ENCODE data around the gene FIGLA.
"Not testable (repeated sequence)": the region's sequence is repeated elsewhere in the genome, so short reads cannot be mapped to it uniquely, and the experiment has no call there.

The FIGLA gene

DNA sequence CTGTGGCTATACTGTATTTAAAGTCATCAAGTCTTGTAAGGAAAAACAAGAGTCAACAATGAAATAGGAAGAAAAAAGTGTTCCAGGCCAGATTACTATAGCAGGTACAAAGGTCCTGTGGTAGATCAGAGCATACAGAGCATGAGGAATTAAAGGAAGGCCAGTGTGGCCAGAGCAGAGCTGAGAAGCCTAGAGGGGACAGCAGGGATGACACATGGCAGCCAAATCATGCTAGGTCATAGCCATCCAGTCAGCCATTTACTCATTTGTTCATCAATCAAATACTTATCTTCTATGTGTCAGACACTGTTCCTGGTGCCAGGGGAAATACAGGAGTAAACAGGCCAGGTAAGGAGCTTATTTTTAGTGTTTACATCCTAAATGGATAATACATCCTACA, 46.8 kb downstream of the FIGLA start:
- Histone ChIP-seq H3K9ac (ENCODE audit: low read depth, low read length) (no peak overlapping the region), H3K4me3 (ENCODE audit: low read depth, low read length) (no peak overlapping the region), H3K27ac (ENCODE audit: low read depth, low read length) (no peak overlapping the region), H3K9me3 (ENCODE audit: control insufficient read depth, insufficient read depth, low read length) (no peaks in the 10 kb centered on the region), H3K36me3 (ENCODE audit: control insufficient read depth, insufficient read depth, low read length) (no peaks in the 10 kb centered on the region), H3K4me1 (ENCODE audit: control insufficient read depth, insufficient read depth, low read length) (peaks cover 19% of the 10 kb centered on the region), H3K27me3 (ENCODE audit: control insufficient read depth, insufficient read depth, low read length) (no peaks in the 10 kb centered on the region)

GRCh38 chr2:70743068-70743467, 47.4 kb downstream of the FIGLA start:
- no peak overlapping the region for H3K9ac ChIP-seq (ENCODE audit: low read depth, low read length)
- peaks cover 16% of the 10 kb centered on the region for H3K4me1 ChIP-seq (ENCODE audit: control insufficient read depth, insufficient read depth, low read length)

GRCh38 chr2:70739492-70739891, 51.0 kb downstream of the FIGLA start:
- not testable (repeated sequence) for H3K9ac ChIP-seq (ENCODE audit: low read depth, low read length); H3K9me3 ChIP-seq (ENCODE audit: control insufficient read depth, insufficient read depth, low read length); H3K4me3 ChIP-seq (ENCODE audit: low read depth, low read length); H3K27me3 ChIP-seq (ENCODE audit: control insufficient read depth, insufficient read depth, low read length); H3K36me3 ChIP-seq (ENCODE audit: control insufficient read depth, insufficient read depth, low read length); H3K27ac ChIP-seq (ENCODE audit: low read depth, low read length)
- peaks cover 20% of the 10 kb centered on the region for H3K4me1 ChIP-seq (ENCODE audit: control insufficient read depth, insufficient read depth, low read length)

More at GRCh38 chr2:70743068-70743467, 47.4 kb downstream of the FIGLA start:
- H3K9me3 ChIP-seq (ENCODE audit: control insufficient read depth, insufficient read depth, low read length) = no peaks in the 10 kb centered on the region
- H3K27me3 ChIP-seq (ENCODE audit: control insufficient read depth, insufficient read depth, low read length) = no peaks in the 10 kb centered on the region
- no peak overlapping the region for H3K4me3 ChIP-seq (ENCODE audit: low read depth, low read length)
- no peaks in the 10 kb centered on the region for H3K36me3 ChIP-seq (ENCODE audit: control insufficient read depth, insufficient read depth, low read length)
- H3K27ac ChIP-seq (ENCODE audit: low read depth, low read length) = no peak overlapping the region

DNA sequence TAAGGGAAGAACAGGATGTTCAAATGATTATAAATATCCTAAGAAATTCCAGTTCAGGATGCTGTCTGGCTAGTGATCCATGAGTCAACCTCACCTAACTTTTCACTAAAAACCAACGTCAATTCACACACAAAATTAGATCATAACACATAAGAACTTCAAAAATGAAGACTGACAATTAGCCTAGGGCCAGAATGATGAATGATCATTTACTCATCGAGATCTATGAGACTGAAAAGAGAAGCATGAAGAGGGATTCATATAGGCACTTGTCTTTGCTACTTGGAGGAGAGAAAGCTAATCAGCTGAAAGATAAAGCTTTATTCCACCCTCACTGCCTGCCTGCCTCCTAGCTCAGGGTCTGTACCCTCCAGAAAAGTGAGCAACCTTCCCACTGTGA, 52.3 kb downstream of the FIGLA start:
- Histone ChIP-seq H3K9ac (ENCODE audit: low read depth, low read length) (no peak overlapping the region), H3K9me3 (ENCODE audit: control insufficient read depth, insufficient read depth, low read length) (no peaks in the 10 kb centered on the region), H3K4me3 (ENCODE audit: low read depth, low read length) (no peak overlapping the region), H3K27ac (ENCODE audit: low read depth, low read length) (no peak overlapping the region), H3K4me1 (ENCODE audit: control insufficient read depth, insufficient read depth, low read length) (peaks cover 34% of the 10 kb centered on the region), H3K36me3 (ENCODE audit: control insufficient read depth, insufficient read depth, low read length) (no peaks in the 10 kb centered on the region), H3K27me3 (ENCODE audit: control insufficient read depth, insufficient read depth, low read length) (no peaks in the 10 kb centered on the region)

DNA sequence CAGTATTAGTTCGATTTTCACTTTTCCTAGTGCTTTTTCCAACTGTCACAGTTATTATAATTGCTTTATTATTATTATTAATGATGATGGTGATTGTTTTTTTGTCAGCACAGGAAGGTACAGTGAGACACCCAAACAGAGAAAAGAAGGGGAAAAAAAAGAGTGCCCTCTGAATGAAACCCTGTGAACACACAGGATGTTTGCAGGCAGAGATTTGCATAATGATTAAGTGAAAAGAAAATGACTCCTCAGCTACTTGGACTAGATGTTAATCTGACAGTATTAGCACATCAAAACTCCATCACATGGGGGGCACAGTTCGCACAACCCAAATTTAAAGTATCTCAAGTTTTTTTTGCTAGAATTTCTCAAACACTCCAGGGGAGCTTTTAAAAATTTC, 55.4 kb downstream of the FIGLA start:
- Histone ChIP-seq H3K9me3 (ENCODE audit: control insufficient read depth, insufficient read depth, low read length) (no peaks in the 10 kb centered on the region), H3K27ac (ENCODE audit: low read depth, low read length) (peak overlapping the region; percentile 87), H3K4me1 (ENCODE audit: control insufficient read depth, insufficient read depth, low read length) (peaks cover 59% of the 10 kb centered on the region), H3K9ac (ENCODE audit: low read depth, low read length) (no peak overlapping the region), H3K4me3 (ENCODE audit: low read depth, low read length) (0 out of 2 replicates have a peak overlapping the region, but pooled peaks have one; percentile 14), H3K27me3 (ENCODE audit: control insufficient read depth, insufficient read depth, low read length) (no peaks in the 10 kb centered on the region), H3K36me3 (ENCODE audit: control insufficient read depth, insufficient read depth, low read length) (no peaks in the 10 kb centered on the region)

GRCh38 chr2:70733646-70734180, 56.7 kb downstream of the FIGLA start:
- no peaks in the 10 kb centered on the region for H3K36me3 ChIP-seq (ENCODE audit: control insufficient read depth, insufficient read depth, low read length)
- peak overlapping the region; percentile 43 for H3K4me3 ChIP-seq (ENCODE audit: low read depth, low read length)
- peak overlapping the region; percentile 87 for H3K27ac ChIP-seq (ENCODE audit: low read depth, low read length)
- peaks cover 72% of the 10 kb centered on the region for H3K4me1 ChIP-seq (ENCODE audit: control insufficient read depth, insufficient read depth, low read length)
- H3K27me3 ChIP-seq (ENCODE audit: control insufficient read depth, insufficient read depth, low read length) = no peaks in the 10 kb centered on the region
- H3K9me3 ChIP-seq (ENCODE audit: control insufficient read depth, insufficient read depth, low read length) = no peaks in the 10 kb centered on the region
- 0 out of 2 replicates have a peak overlapping the region, but pooled peaks have one; percentile 13 for H3K9ac ChIP-seq (ENCODE audit: low read depth, low read length)

DNA sequence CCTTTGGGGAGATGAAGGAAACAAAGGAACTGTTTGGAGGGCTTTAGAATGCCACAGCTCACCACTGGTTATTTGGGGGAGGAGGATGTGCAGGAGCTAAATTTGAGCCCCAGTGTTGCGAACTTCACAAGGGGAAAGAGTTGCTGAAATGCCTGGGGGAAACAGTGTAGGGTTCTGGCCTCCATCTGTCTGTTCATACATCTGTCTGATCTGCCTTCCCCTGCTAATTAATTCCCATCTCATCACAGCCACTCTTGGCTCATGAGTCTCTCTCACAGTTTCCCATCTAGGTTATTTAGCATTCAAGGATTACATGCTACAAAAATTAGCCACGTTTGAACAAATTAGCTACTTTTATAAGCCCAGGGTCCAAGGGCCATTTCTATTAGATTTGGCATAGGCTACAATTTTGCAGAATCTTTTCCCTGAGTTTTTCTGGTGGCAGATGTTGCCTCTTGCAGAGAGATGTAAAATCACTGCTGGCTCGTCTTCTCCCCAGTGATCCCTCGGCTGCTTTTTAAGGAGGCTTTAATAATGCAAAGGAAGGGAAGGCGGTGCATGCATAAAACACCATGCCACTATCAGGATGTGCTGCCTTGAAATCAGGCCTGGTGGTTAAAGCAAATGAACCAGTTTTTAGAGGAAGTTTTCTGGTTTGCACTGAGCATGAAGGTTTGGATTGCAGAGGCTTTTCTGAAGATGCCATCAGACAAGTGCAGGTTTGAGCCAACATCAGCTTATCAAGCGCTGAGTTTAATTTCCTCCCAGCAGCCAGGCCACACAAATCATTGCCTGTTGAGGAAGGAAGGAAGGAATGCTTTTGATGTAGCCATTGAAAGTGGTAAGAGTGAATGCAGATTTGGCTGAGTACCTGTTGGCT, 57.4 kb downstream of the FIGLA start:
- H3K9ac ChIP-seq (ENCODE audit: low read depth, low read length) = peak overlapping the region; percentile 13; the same call in 1 of the 2 replicates
- peak overlapping the region; percentile 43 for H3K4me3 ChIP-seq (ENCODE audit: low read depth, low read length)
- peak overlapping the region; percentile 87 for H3K27ac ChIP-seq (ENCODE audit: low read depth, low read length)

GRCh38 chr2:70730730-70731129, 59.7 kb downstream of the FIGLA start:
- H3K9ac ChIP-seq (ENCODE audit: low read depth, low read length) = no peak overlapping the region
- no peak overlapping the region for H3K4me3 ChIP-seq (ENCODE audit: low read depth, low read length)
- H3K27ac ChIP-seq (ENCODE audit: low read depth, low read length) = no peak overlapping the region
- no peaks in the 10 kb centered on the region for H3K36me3 ChIP-seq (ENCODE audit: control insufficient read depth, insufficient read depth, low read length)
- no peaks in the 10 kb centered on the region for H3K9me3 ChIP-seq (ENCODE audit: control insufficient read depth, insufficient read depth, low read length)
- peaks cover 72% of the 10 kb centered on the region for H3K4me1 ChIP-seq (ENCODE audit: control insufficient read depth, insufficient read depth, low read length)
- H3K27me3 ChIP-seq (ENCODE audit: control insufficient read depth, insufficient read depth, low read length) = no peaks in the 10 kb centered on the region

More for the DNA sequence above, 57.4 kb downstream of the FIGLA start:
- no peaks in the 10 kb centered on the region for H3K36me3 ChIP-seq (ENCODE audit: control insufficient read depth, insufficient read depth, low read length)
- H3K9me3 ChIP-seq (ENCODE audit: control insufficient read depth, insufficient read depth, low read length) = no peaks in the 10 kb centered on the region
- no peaks in the 10 kb centered on the region for H3K27me3 ChIP-seq (ENCODE audit: control insufficient read depth, insufficient read depth, low read length)
- peaks cover 79% of the 10 kb centered on the region for H3K4me1 ChIP-seq (ENCODE audit: control insufficient read depth, insufficient read depth, low read length)

- Histone ChIP-seq H3K4me3 (ENCODE audit: low read depth, low read length) (no peak overlapping the region), H3K4me1 (ENCODE audit: control insufficient read depth, insufficient read depth, low read length) (peaks cover 63% of the 10 kb centered on the region), H3K27ac (ENCODE audit: low read depth, low read length) (no peak overlapping the region), H3K36me3 (ENCODE audit: control insufficient read depth, insufficient read depth, low read length) (no peaks in the 10 kb centered on the region), H3K9ac (ENCODE audit: low read depth, low read length) (no peak overlapping the region), H3K27me3 (ENCODE audit: control insufficient read depth, insufficient read depth, low read length) (no peaks in the 10 kb centered on the region), H3K9me3 (ENCODE audit: control insufficient read depth, insufficient read depth, low read length) (no peaks in the 10 kb centered on the region)
Measured at GRCh38 chr2:70729647-70730046, 60.8 kb downstream of the FIGLA start.

GRCh38 chr2:70728128-70728527, 62.3 kb downstream of the FIGLA start:
- Histone ChIP-seq H3K27ac (ENCODE audit: low read depth, low read length) (peak overlapping the region; percentile 72), H3K27me3 (ENCODE audit: control insufficient read depth, insufficient read depth, low read length) (no peaks in the 10 kb centered on the region)

More at GRCh38 chr2:70728128-70728527, 62.3 kb downstream of the FIGLA start:
- no peaks in the 10 kb centered on the region for H3K9me3 ChIP-seq (ENCODE audit: control insufficient read depth, insufficient read depth, low read length)
- no peak overlapping the region for H3K9ac ChIP-seq (ENCODE audit: low read depth, low read length)
- peaks cover 48% of the 10 kb centered on the region for H3K4me1 ChIP-seq (ENCODE audit: control insufficient read depth, insufficient read depth, low read length)
- no peak overlapping the region for H3K4me3 ChIP-seq (ENCODE audit: low read depth, low read length)
- no peaks in the 10 kb centered on the region for H3K36me3 ChIP-seq (ENCODE audit: control insufficient read depth, insufficient read depth, low read length)

All from HUES48 (cell line).